Measurements from ENCODE around the gene KLHL34.
A peak's percentile ranks its signal among the peaks of the same experiment; 100 is the strongest.

KLHL34 gene

GRCh38 chrX:21658152-21658737 is at the start of gene KLHL34:
TSS of gene KLHL34 (minus strand) at chrX:21658330. CDS start at chrX:21657788, 542 bp downstream.
- no peak for DNase-seq (ENCODE audit: low read depth)

DNA sequence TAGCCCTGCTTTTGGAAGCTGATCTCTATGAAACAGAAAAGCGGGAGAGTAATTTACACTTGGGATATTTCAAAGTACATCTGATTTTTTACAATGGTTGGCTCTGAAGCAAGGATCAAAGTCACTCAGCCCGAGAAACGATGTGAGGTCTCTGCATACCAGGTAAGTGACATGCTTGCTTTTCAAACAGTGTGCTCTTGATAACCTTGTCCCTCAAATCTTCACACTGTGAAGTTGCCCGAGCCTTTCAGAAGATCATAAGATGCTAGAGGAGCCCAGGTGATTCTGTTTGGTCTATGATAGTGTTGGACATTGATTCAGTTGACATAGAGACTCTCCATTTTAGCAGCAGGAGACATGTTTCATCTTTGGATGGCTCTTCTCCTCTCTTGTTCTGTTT is 47.1 kb upstream of the KLHL34 start:
- no peak for DNase-seq (ENCODE audit: low read depth)

- DNase-seq (ENCODE audit: low read depth), result no peak
Measured at GRCh38 chrX:21702725-21703124, 44.6 kb upstream of the KLHL34 start.

- no peak for DNase-seq (ENCODE audit: low read depth)
Measured at GRCh38 chrX:21700967-21701366, 42.8 kb upstream of the KLHL34 start.

GRCh38 chrX:21700275-21700674 is 42.1 kb upstream of the KLHL34 start:
- DNase-seq (ENCODE audit: low read depth), result no peak

DNA sequence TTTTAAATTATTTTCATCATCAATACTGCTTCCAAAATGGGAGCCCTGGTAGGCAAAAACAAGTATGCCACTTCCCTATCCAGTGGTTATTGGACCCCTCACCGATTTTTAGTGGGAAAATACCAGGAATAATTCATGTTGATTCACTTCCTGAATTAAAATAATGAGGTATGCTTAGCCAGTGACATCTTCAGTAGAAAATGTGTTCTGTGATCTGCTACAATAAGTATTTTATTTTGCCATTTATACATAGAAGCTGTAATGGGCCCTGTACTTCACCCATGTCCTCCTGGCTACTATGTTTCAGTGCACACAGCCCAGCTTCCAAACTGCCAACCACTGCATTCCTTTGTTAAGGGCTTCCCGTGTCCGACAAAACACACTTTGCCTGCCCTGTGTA is 41.0 kb upstream of the KLHL34 start:
- no peak for DNase-seq (ENCODE audit: low read depth)

GRCh38 chrX:21698272-21698671 is 40.1 kb upstream of the KLHL34 start:
- DNase-seq (ENCODE audit: low read depth), result no peak

- DNase-seq (ENCODE audit: low read depth), result no peak
Measured at GRCh38 chrX:21691512-21692018, 33.4 kb upstream of the KLHL34 start.

- DNase-seq (ENCODE audit: low read depth), result peak; percentile 24
Measured at GRCh38 chrX:21683941-21684340, 25.8 kb upstream of the KLHL34 start.

- DNase-seq (ENCODE audit: low read depth), result no peak
Measured at GRCh38 chrX:21678048-21678612, 20.0 kb upstream of the KLHL34 start.

DNA sequence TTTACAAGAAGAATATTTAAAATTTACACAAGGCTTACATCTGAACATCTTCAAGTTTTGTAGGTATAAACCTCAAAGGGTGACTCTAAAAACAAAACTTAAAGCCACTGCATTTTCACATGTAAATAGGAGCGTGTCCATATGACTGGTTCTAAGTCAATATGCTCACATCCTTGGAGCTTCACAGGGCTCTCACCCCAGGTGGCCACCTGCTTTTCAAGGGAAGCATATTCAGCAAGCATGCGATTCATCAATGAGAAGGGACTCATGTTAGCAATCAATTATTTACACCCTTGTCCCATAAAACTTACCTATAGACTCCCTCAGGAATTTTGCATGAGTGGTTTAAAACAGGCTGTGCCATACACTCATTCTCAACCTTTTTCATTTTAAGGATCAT is 17.8 kb upstream of the KLHL34 start:
- DNase-seq (ENCODE audit: low read depth), result no peak

GRCh38 chrX:21674430-21675186 is 16.5 kb upstream of the KLHL34 start:
- DNase-seq (ENCODE audit: low read depth), result no peak

DNA sequence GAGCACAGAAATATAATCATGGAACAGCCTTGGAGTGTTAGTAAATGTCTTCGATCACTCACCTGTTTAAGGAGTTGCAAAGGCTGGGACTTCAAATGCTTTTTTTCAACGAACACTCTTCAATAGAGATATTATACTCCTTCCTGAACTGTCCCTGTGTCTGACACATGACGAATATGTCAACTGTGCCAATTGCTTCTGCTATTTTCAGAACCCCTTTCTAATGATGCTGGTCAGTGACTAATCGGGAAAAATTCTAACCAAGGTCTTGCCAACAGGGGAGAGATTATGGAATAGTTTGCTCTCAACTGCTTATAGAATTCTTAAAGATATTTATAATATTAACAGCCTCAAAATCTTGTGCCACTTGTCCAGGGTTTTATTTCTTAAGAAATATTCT is 8.5 kb upstream of the KLHL34 start:
- no peak for DNase-seq (ENCODE audit: low read depth)

DNA sequence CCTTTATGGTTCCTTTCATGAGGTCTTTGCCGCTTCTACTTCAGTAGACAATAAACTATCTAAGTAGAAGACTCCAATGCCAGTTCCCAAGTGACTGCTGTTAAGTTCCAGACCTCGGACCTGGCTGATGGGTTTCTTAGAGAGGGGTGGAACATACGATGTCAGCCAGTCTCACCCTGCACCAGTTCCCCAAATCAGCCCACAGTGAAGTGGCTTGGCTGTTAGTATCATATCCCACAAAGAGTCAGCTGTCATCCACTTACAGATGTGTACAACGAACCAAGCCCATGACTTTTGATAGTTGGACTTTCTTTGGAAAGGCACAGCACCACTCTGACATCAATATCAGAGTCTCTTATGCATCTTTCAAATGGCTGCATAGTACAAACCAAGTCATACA is 8.1 kb upstream of the KLHL34 start:
- no peak for DNase-seq (ENCODE audit: low read depth)

- no peak for DNase-seq (ENCODE audit: low read depth)
Measured at GRCh38 chrX:21662761-21663160, 4.6 kb upstream of the KLHL34 start.

- no peak for DNase-seq (ENCODE audit: low read depth)
Measured at GRCh38 chrX:21661316-21661715, 3.2 kb upstream of the KLHL34 start.

DNA sequence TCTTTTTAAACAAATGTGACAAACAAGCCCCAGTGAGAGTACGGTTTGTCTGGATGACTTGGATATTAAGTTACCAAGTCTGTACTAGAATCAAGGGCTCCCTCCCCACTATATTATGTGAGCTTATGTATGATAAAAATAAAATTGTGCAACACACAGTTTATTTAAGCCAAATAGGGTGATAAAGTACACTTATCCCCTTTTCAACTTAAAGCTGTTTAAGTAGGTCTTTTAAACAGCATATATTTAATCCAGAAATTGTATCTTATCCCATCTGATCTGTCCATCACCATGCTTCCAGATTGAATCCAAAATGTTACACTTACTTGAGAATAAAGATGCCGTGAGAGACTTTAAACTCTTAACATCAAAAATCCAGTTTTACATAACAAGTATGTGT is 2.0 kb upstream of the KLHL34 start:
- no peak for DNase-seq (ENCODE audit: low read depth)

- no peak for DNase-seq (ENCODE audit: low read depth)
Measured at GRCh38 chrX:21659320-21659719, 1.2 kb upstream of the KLHL34 start.

DNA sequence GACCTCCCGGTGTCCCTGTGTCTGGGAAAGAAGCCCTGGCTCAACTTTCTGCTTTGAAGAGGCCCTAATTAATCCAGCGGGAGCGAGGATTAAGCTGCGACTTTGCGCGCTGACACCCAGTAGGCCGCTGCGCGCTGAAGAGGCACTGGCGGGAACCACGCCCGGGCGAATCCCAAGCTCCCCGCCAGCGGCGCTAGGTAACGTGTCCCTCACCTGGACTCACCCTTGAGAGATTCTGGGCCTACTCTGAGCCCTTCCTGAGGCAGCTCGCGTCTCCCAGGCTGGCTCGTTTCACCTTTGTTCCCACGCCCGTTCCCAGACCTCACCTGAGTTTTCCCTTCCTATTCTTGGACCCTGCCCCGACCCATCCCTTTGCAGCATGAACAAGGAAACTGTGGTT is 616 bp upstream of the KLHL34 start:
- no peak for DNase-seq (ENCODE audit: low read depth)

GRCh38 chrX:21657318-21658151 is 595 bp downstream of the KLHL34 start:
- DNase-seq (ENCODE audit: low read depth), result no peak

- no peak for DNase-seq (ENCODE audit: low read depth)
Measured at GRCh38 chrX:21656587-21657317, 1.4 kb downstream of the KLHL34 start.

Data from HS-5 (cell line).